ENCODE results near the gene C3orf80.

The C3orf80 gene

GRCh38 chr3:160245261-160245800 lies 20.1 kb downstream of the C3orf80 start:
- no peak for TF ChIP-seq ZNF70 (CRISPR knock-in tag; IDR thresholded peaks at IDR 0.05)
- TF ChIP-seq ARNTL (CRISPR knock-in tag; IDR thresholded peaks at IDR 0.05; ENCODE audit: borderline replicate concordance, low read depth): no peak
- no peak for TF ChIP-seq PATZ1 (CRISPR knock-in tag; IDR thresholded peaks at IDR 0.05; ENCODE audit: borderline replicate concordance)
- no peak for TF ChIP-seq ZFP3 (CRISPR knock-in tag; IDR thresholded peaks at IDR 0.05)
- no peak for TF ChIP-seq ZFP30 (CRISPR knock-in tag; IDR thresholded peaks at IDR 0.05)
- no peak for TF ChIP-seq ISL1 (CRISPR knock-in tag; IDR thresholded peaks at IDR 0.05)
- no peak for TF ChIP-seq TOX (CRISPR knock-in tag; IDR thresholded peaks at IDR 0.05; ENCODE audit: borderline replicate concordance)
- TF ChIP-seq GLIS3 (CRISPR knock-in tag; IDR thresholded peaks at IDR 0.05): no peak
- TF ChIP-seq ZNF565 (CRISPR knock-in tag; conservative IDR thresholded peaks at IDR 0.05; ENCODE audit: low read depth): no peak
- no peak for ATAC-seq

- TF ChIP-seq ZNF8 (CRISPR knock-in tag; IDR thresholded peaks at IDR 0.05) (no peak), ZFP3 (CRISPR knock-in tag; IDR thresholded peaks at IDR 0.05) (no peak), ZNF565 (CRISPR knock-in tag; conservative IDR thresholded peaks at IDR 0.05; ENCODE audit: low read depth) (no peak), ZC3H10 (CRISPR knock-in tag; IDR thresholded peaks at IDR 0.05) (no peak), SNAI2 (CRISPR knock-in tag; IDR thresholded peaks at IDR 0.05) (no peak), CREB5 (CRISPR knock-in tag; IDR thresholded peaks at IDR 0.05; ENCODE audit: low read depth) (no peak), OSR1 (CRISPR knock-in tag; IDR thresholded peaks at IDR 0.05) (no peak), CSRNP3 (CRISPR knock-in tag; IDR thresholded peaks at IDR 0.05) (no peak), GLIS3 (CRISPR knock-in tag; IDR thresholded peaks at IDR 0.05) (no peak), TCF4 (CRISPR knock-in tag; IDR thresholded peaks at IDR 0.05; ENCODE audit: borderline replicate concordance) (no peak), TSHZ2 (CRISPR knock-in tag; IDR thresholded peaks at IDR 0.05) (no peak), ISL1 (CRISPR knock-in tag; IDR thresholded peaks at IDR 0.05) (no peak), ARNTL (CRISPR knock-in tag; IDR thresholded peaks at IDR 0.05; ENCODE audit: borderline replicate concordance, low read depth) (no peak)
- no peak for ATAC-seq
These were observed 22.5 kb downstream of the C3orf80 start for GRCh38 chr3:160247766-160248165.

GRCh38 chr3:160253298-160253697 lies 28.1 kb downstream of the C3orf80 start:
- ATAC-seq: no peak
- TF ChIP-seq PPARA (CRISPR knock-in tag; IDR thresholded peaks at IDR 0.05; ENCODE audit: borderline replicate concordance): no peak
- no peak for TF ChIP-seq CREB5 (CRISPR knock-in tag; IDR thresholded peaks at IDR 0.05; ENCODE audit: low read depth)

- ATAC-seq: no peak
- TF ChIP-seq CSRNP3 (CRISPR knock-in tag; IDR thresholded peaks at IDR 0.05): no peak
- no peak for TF ChIP-seq POU6F1 (CRISPR knock-in tag; IDR thresholded peaks at IDR 0.05; ENCODE audit: borderline replicate concordance, low read depth)
- no peak for TF ChIP-seq TSHZ2 (CRISPR knock-in tag; IDR thresholded peaks at IDR 0.05)
- no peak for TF ChIP-seq ZNF565 (CRISPR knock-in tag; conservative IDR thresholded peaks at IDR 0.05; ENCODE audit: low read depth)
These were observed 32.4 kb downstream of the C3orf80 start for GRCh38 chr3:160257606-160258005.

Measured in SK-N-SH treated with all-trans-retinoic acid at 6 μM for 48 hours (cell line).